GM12864 (cell line): ENCODE data around the gene NOD2.

ENCODE experiments used
- DNase-seq: peaks from one replicate; pipeline ENCODE4 v3.0.0-alpha.2; 2011; ENCODE audit warnings: low read depth
- H3K4me3 ChIP-seq: 2 replicates; pipeline ENCODE4 v1.5.1; 2011; ENCODE audit warnings: mild to moderate bottlenecking, low read depth, low read length, control low read depth
- TF ChIP-seq, protein P1 (sequence below): IDR thresholded peaks from 2 replicates; pipeline ENCODE4 v1.5.1; 2011; ENCODE audit warnings: low read depth, mild to moderate bottlenecking, moderate library complexity, low read length, control low read depth, inconsistent platforms; ENCODE audit errors: missing control alignments

Gene NOD2

DNA sequence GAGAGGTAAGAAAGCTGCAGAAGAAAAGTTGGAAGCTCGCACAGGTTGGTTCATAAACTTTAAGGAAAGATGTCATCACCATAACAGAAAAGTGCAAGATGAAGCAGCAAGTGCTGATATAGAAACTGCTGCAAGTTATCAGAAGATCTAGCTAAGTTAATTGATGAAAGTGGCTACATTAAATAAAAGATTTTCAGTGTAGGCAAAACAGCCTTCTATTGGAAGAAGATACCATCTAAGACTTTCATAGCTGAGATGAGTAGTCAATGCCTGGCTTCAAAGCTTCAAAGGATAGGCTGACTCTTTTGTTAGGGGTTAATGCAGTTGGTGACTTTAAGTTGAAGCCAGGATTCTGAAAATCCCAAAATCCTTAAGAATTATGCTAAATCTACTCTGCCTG is 72.5 kb downstream of the NOD2 start:
- TF ChIP-seq, protein P1, sequence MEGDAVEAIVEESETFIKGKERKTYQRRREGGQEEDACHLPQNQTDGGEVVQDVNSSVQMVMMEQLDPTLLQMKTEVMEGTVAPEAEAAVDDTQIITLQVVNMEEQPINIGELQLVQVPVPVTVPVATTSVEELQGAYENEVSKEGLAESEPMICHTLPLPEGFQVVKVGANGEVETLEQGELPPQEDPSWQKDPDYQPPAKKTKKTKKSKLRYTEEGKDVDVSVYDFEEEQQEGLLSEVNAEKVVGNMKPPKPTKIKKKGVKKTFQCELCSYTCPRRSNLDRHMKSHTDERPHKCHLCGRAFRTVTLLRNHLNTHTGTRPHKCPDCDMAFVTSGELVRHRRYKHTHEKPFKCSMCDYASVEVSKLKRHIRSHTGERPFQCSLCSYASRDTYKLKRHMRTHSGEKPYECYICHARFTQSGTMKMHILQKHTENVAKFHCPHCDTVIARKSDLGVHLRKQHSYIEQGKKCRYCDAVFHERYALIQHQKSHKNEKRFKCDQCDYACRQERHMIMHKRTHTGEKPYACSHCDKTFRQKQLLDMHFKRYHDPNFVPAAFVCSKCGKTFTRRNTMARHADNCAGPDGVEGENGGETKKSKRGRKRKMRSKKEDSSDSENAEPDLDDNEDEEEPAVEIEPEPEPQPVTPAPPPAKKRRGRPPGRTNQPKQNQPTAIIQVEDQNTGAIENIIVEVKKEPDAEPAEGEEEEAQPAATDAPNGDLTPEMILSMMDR: no peak
- no peak overlapping the region for H3K4me3 ChIP-seq
- no peak for DNase-seq

DNA sequence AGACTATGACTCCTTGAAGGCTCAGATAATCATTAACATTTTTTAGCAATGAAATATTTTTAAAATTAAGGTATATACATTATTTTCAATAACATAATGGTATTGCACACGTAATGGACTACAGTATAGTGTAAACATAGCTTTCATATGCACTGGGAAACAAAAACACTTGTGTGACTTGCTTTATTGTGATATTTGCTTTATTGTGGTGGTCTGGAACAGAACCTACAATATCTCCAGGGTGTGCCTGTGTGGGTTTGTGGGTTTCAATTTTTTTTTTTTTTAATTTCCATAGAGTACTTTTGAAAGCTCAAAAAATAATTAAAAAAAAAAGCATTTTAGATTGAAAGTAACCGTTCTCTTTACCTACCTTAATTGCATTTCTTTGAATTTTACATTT is 73.8 kb downstream of the NOD2 start:
- TF ChIP-seq, protein P1: no peak
- no peak overlapping the region for H3K4me3 ChIP-seq
- no peak for DNase-seq

DNA sequence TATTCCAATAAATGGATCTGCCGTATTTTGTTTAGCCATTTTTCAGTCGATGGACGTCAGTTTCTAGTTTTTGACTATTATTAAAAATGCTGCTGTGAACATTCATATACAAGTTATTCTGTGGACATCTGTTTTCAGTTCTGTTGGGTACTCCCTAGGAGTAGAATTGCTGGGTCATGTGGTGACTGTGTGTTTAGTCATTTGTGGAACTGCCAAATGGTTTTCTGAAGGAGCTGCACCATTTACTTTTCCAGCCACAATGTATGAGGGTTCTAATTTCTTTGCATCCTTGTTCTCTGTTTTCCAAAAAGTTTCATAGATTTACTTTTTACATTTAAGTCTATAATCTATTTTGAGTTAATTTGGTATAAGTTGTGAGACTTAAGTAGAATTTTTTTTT is 78.0 kb downstream of the NOD2 start:
- no peak overlapping the region for H3K4me3 ChIP-seq
- no peak for DNase-seq
- TF ChIP-seq, protein P1: no peak

DNA sequence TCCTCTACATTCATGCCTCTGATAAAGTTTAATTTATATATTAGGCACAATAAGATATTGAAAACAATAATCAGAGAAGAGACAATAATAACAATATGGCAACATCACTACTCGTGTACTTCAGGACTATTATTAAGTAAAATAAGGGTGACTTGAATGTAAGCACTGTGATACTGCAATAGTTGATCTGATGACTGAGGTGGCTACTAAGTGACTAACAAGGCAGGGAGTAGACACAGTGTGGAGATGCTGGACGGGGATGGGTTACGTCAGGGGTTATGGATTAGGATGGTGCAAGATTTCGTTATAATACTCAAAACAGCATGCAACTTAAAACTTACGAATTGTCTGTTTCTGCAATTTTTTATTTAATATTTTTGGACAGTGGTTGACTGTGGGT is 81.0 kb downstream of the NOD2 start:
- TF ChIP-seq, protein P1: no peak
- DNase-seq: no peak
- no peak overlapping the region for H3K4me3 ChIP-seq

DNA sequence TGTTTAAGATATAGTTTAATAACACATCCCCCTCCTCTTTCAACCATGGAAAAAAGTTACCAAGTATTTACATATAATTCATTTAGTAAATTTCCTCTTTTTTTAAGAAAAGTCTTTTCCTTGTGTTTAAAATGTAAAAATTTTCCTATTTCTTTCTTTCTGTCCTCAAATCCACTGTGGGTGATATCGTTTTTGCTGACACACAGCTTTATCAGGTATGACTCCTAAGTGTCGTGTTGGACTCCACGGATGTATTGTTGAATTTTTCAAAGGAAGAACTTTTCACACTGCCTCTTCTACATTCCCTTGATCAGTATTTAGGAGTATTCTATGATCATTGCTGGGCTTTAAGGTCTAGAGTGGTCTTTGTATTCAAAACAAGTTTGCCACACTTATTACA is 81.6 kb downstream of the NOD2 start:
- H3K4me3 ChIP-seq: no peak overlapping the region
- no peak for DNase-seq
- TF ChIP-seq, protein P1: no peak

DNA sequence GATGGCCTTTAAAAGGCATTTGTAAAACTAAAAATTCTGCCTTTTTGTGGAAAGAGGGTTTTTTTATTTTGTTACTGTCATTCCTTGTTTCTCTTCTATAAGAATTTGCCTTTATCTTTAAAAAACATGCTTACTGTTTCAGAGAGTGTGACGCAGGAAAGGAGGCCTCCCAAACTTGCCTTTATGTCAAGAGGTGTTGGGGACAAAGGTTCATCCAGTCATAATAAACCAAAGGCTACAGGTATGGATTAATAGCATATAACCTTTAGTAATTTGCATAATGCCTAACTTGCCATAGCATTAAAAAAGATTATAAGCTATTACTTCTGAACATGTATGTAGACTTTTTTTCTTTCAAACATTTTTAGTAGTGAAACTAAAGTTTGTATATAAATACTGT is 82.6 kb downstream of the NOD2 start:
- H3K4me3 ChIP-seq: no peak overlapping the region
- DNase-seq: no peak

More for the DNA sequence above, 82.6 kb downstream of the NOD2 start:
- TF ChIP-seq, protein P1: no peak
